GM18519 (cell line): Measurements from ENCODE around the gene ZNF613.

Experiments used
- ATAC-seq: cut with Tn5 transposase; IDR thresholded peaks from one replicate; pipeline ENCODE4 v1.9.1; 2021; ENCODE audit warnings: mild to moderate bottlenecking, moderate library complexity; ENCODE audit not compliant: unreplicated experiment, low FRiP score

Gene ZNF613

GRCh38 chr19:51994048-51994644 is 66.9 kb downstream of the ZNF613 start:
- ATAC-seq: no peak
